GM13977 (cell line): ENCODE data around the gene SH3PXD2A.
A peak's percentile ranks its signal among the peaks of the same experiment; 100 is the strongest.

Experiments
- DNase-seq: peaks from one replicate; pipeline ENCODE4 v3.0.0; 2012; ENCODE audit warnings: low spot score
- CTCF ChIP-seq: IDR thresholded peaks from 2 replicates; pipeline ENCODE4 v1.5.1; 2012; ENCODE audit warnings: mild to moderate bottlenecking, control low read depth; ENCODE audit not compliant: insufficient read depth; ENCODE audit errors: extremely low read depth, missing control alignments
- in situ Hi-C: fragments of 300-500 bp; cut with MboI; formaldehyde crosslinking; loops from one replicate; pipeline ENCODE4 v1.12.0; 2022; ENCODE audit warnings: low sequenced_read_pairs, low pct_unique_long_range_greater_than_20kb, mixed read lengths, inconsistent platforms; ENCODE audit not compliant: unreplicated experiment

SH3PXD2A gene

GRCh38 chr10:103583871-103584215 lies 271.5 kb downstream of the SH3PXD2A start:
- in situ Hi-C loops: no loop called here
- TF ChIP-seq CTCF: no peak
- DNase-seq: no peak

GRCh38 chr10:103582331-103583123 lies 272.8 kb downstream of the SH3PXD2A start:
- in situ Hi-C loops: no loop called here
- no peak for DNase-seq
- no peak for TF ChIP-seq CTCF

- no peak for TF ChIP-seq CTCF
- DNase-seq: no peak
- in situ Hi-C loops: no loop called here
These were observed 273.9 kb downstream of the SH3PXD2A start for GRCh38 chr10:103581499-103581898.

- TF ChIP-seq CTCF: no peak
- no peak for DNase-seq
- in situ Hi-C loops: no loop called here
These were observed 274.9 kb downstream of the SH3PXD2A start for GRCh38 chr10:103580430-103580829.

- no peak for TF ChIP-seq CTCF
- in situ Hi-C loops: no loop called here
- DNase-seq: no peak
These were observed 275.4 kb downstream of the SH3PXD2A start for GRCh38 chr10:103580011-103580410.

- DNase-seq: peak; percentile 50
- TF ChIP-seq CTCF: no peak
- in situ Hi-C loops: no loop called here
These were observed 276.5 kb downstream of the SH3PXD2A start for GRCh38 chr10:103578782-103579382.

GRCh38 chr10:103576862-103577261 lies 278.5 kb downstream of the SH3PXD2A start:
- in situ Hi-C loops: no loop called here
- DNase-seq: no peak
- no peak for TF ChIP-seq CTCF
